Activated CD8-positive, alpha-beta memory T cell treated with anti-CD3 and anti-CD28 coated beads, Interleukin-2, amount 50 U/mL, for 4 hours (primary cell): ENCODE data around the gene ARHGEF18.
"Not testable (repeated sequence)": the region's sequence is repeated elsewhere in the genome, so short reads cannot be mapped to it uniquely, and the experiment has no call there.

Experiments
- DNase-seq: peaks from one replicate; pipeline ENCODE4 v3.0.0-alpha.2; 2020

ARHGEF18 gene

GRCh38 chr19:7349231-7349591 is 474 bp downstream of the ARHGEF18 start:
- no peak for DNase-seq

DNA sequence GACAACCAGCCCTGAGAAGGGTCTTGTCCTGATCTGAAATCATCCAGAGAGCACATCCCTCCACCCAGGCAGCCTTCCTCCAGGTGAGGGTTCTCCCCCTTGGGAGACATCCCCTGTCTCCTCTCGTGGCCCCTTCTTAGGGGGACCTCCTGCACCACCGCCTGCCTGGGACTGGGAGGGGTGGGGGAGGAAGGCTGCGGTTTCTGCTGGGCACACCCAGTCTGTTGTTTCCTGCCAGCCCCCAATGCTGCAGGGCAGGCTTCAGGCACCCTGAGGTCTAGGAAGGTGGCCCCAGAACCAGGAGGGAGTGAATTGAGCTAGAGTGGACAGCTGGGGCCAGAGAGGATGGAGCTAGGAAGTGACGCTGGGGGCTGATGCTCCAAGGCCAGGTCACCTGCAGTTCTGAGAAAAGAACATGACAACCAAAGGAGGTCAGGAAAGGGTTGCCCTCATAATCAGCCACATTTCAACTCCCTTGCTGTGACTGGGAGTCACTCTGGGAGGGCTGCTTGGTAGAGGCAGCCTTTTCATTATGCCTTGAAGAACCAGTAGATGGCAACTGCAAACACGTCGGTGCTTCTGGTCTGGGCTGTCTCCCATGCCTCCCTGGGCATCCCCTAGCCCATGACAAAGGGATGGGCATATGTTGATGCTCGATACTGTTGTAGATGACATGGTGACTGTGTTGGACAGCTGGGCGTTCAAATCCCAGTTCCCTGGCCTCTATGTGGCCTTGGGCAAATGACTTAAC is 1.4 kb downstream of the ARHGEF18 start:
- DNase-seq = peak; percentile 46

GRCh38 chr19:7351861-7352260 is 3.1 kb downstream of the ARHGEF18 start:
- no peak for DNase-seq

GRCh38 chr19:7355151-7355820 is 6.5 kb downstream of the ARHGEF18 start:
- DNase-seq = no peak

DNA sequence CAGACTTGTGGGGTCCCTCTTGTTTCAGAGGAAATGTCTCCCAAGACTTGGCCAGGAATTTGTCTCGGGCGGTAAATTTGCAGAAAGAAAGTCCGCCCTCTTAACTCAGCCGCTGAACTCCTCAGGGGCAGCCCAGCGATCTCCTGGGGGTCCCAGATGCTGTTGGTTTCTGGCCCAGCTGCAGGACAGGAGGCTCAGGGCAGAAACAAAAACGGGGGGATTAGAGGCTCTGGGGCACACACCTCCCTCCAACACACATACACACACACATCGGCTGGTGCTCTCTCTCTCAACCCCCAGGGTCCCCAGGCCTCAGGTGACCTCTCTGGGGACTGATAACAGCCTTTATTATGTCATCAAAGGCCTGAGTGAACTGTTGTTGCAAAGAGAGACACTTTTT is 7.1 kb downstream of the ARHGEF18 start:
- no peak for DNase-seq

GRCh38 chr19:7356899-7357627 is 8.3 kb downstream of the ARHGEF18 start:
- no peak for DNase-seq

DNA sequence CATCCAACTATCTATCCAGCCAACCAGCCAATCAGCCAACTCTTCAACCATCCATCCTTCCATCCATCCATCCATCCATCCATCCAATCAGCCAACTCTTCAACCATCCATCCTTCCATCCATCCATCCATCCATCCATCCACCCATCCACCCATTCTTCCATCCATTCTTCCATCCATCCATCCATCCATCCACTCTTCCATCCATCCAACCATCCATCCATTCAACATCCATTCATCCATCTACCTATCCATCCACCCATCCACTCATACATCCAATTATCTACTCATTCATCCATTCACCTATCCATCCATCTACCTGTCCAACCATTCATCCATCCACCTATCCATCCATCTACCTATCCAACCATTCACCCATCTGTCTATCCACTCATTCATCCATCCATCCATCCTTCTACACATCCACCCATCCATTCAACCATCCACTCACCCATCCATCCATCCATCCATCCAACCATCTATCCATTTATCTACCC is 9.4 kb downstream of the ARHGEF18 start:
- no peak for DNase-seq

- DNase-seq = no peak
Observed at GRCh38 chr19:7360393-7360984, 11.8 kb downstream of the ARHGEF18 start.

GRCh38 chr19:7363225-7363624 is 14.5 kb downstream of the ARHGEF18 start:
- DNase-seq = no peak

- DNase-seq = no peak
Observed at GRCh38 chr19:7366701-7367420, 18.1 kb downstream of the ARHGEF18 start.

DNA sequence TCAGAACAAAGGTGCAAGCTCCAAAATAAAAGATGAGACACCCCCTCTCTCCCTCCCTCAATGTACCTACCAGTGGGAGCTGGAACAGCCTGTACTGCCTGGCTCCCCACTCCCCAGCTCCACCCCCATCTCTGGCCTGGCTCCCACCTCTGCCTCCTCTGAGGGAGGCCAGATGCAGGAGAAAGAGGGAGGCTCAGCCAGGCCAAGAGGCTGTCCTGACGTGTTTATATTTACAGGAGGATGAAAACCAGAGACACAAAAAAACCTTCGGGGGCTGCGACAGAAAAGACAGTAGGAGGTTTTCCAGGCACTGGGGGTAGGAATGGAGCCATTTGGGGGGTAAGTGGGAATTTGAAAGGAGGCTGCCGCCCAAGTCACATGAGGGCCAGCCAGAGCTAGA is 19.7 kb downstream of the ARHGEF18 start:
- no peak for DNase-seq

DNA sequence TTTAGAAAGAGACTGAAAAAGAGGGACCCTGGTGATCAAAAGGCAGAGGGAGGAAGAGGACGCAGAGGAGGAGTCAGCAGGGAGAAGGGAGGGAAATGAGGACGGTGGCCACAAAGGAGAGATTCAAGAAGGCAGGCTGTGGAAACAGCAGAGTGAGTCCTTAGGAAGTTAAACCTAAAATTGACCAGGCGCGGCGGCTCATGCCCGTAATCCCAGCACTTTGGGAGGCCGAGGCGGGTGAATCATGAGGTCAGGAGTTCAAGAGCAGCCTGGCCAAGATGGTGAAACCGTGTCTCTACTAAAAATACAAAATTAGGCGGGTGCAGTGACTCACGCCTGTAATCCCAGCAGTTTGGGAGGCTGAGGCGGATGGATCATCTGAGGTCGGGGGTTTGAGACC is 20.1 kb downstream of the ARHGEF18 start:
- not testable (repeated sequence) for DNase-seq

GRCh38 chr19:7370546-7370945 is 21.8 kb downstream of the ARHGEF18 start:
- DNase-seq = no peak

- no peak for DNase-seq
Observed at GRCh38 chr19:7371001-7371400, 22.3 kb downstream of the ARHGEF18 start.

- no peak for DNase-seq
Observed at GRCh38 chr19:7372810-7373209, 24.1 kb downstream of the ARHGEF18 start.

GRCh38 chr19:7373862-7374261 is 25.1 kb downstream of the ARHGEF18 start:
- no peak for DNase-seq

- DNase-seq = no peak
Observed at GRCh38 chr19:7376151-7376852, 27.6 kb downstream of the ARHGEF18 start.

- no peak for DNase-seq
Observed at GRCh38 chr19:7377196-7377595, 28.5 kb downstream of the ARHGEF18 start.

DNA sequence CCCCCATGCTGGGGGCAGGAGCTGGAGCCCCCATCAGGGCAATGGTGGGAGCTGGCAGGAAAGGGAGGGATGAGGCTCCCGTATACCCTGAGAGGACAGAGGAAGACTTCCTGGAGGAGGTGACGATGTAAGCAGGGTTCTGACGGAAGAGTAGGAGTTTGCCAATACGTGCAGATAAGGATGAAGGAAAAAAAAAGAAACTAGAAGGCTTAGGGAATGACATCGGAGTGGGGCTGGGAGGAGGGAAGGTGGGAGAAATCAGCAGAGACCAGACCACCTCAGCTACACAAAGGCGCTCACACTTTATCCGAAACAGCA is 32.3 kb downstream of the ARHGEF18 start:
- no peak for DNase-seq

GRCh38 chr19:7382694-7383093 is 34.0 kb downstream of the ARHGEF18 start:
- no peak for DNase-seq

GRCh38 chr19:7383284-7383683 is 34.5 kb downstream of the ARHGEF18 start:
- DNase-seq = no peak

GRCh38 chr19:7385062-7385461 is 36.3 kb downstream of the ARHGEF18 start:
- no peak for DNase-seq
